Tibial artery (tissue), 4 donors: ENCODE results near the gene CALHM5.
A peak's percentile ranks its signal among the peaks of the same experiment; 100 is the strongest.

Experiments
- DNase-seq, 2 donors: peaks; one replicate each; pipeline ENCODE4 v3.0.0-alpha.2; 2019
- H3K27ac ChIP-seq, 2 donors: fragments of 200-600 bp; sonication (generic) in 1 of 2; 1 replicate in 1 of 2; 2 replicates in 1 of 2; pipeline ENCODE4 v1.5.1; 2018 to 2019; ENCODE audit warnings: mild to moderate bottlenecking in 1 of 2
- H3K27me3 ChIP-seq, 2 donors: fragments of 200-600 bp; sonication (generic) in 1 of 2; one replicate each; pipeline versions ENCODE4 v1.5.1 to v1.6.0; 2016 to 2019
- H3K36me3 ChIP-seq, 3 donors: fragments of 200-600 bp; sonication (generic) in 2 of 3; one replicate each; pipeline ENCODE4 v1.5.1; 2016 to 2019; ENCODE audit warnings: mild to moderate bottlenecking in 2 of 3
- H3K4me1 ChIP-seq, 4 donors: fragments of 200-600 bp; sonication (generic) in 2 of 4; 1 replicate in 3 of 4; 2 replicates in 1 of 4; pipeline ENCODE4 v1.5.1; 2016 to 2019
- H3K4me3 ChIP-seq, 2 donors: fragments of 200-600 bp; sonication (generic) in 1 of 2; 1 replicate in 1 of 2; 2 replicates in 1 of 2; pipeline ENCODE4 v1.5.1; 2018 to 2019; ENCODE audit warnings: mild to moderate bottlenecking in 2 of 2
- H3K9me3 ChIP-seq, 3 donors: fragments of 200-600 bp; sonication (generic) in 1 of 3; one replicate each; pipeline ENCODE4 v1.5.1; 2016 to 2019
- intact Hi-C: fragments of 100-400 bp; cut with DNase I; formaldehyde crosslinking; loops from one replicate; pipeline ENCODE4 v1.15.0; 2023; ENCODE audit warnings: low total_unique reads
- TF ChIP-seq, protein P1 (sequence below), 2 experiments: fragments of 200-600 bp in 1 of 2; fragments of 450-650 bp in 1 of 2; IDR thresholded peaks; one replicate each; pipeline ENCODE4 v1.5.1; 2017 to 2019; ENCODE audit warnings: antibody characterized with exemption in 2 of 2, mild to moderate bottlenecking in 1 of 2, moderate library complexity in 1 of 2

Gene CALHM5

DNA sequence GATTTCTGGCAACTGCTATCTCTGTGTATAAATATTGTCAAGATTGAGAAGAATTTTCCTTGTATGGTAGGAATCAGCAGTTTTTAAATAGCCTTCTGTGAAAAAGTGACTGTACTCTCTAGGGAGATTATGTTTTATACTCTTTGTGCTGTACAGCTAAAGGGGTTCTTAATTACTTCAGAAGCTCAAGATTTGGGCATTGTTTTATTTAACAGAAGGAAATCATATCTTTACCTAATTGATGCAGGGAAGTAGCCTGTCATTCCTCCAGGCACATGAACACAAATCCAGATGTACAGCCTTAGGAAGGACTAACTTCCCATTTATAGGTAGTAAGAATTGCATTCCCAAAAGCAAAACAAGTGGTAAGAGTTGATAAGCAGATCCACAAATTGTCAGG, 1.3 kb downstream of the CALHM5 start:
- peak overlapping the region; percentile 83 to 92 for H3K27ac ChIP-seq
- H3K9me3 ChIP-seq = no peaks in the 10 kb centered on the region
- TF ChIP-seq, protein P1, sequence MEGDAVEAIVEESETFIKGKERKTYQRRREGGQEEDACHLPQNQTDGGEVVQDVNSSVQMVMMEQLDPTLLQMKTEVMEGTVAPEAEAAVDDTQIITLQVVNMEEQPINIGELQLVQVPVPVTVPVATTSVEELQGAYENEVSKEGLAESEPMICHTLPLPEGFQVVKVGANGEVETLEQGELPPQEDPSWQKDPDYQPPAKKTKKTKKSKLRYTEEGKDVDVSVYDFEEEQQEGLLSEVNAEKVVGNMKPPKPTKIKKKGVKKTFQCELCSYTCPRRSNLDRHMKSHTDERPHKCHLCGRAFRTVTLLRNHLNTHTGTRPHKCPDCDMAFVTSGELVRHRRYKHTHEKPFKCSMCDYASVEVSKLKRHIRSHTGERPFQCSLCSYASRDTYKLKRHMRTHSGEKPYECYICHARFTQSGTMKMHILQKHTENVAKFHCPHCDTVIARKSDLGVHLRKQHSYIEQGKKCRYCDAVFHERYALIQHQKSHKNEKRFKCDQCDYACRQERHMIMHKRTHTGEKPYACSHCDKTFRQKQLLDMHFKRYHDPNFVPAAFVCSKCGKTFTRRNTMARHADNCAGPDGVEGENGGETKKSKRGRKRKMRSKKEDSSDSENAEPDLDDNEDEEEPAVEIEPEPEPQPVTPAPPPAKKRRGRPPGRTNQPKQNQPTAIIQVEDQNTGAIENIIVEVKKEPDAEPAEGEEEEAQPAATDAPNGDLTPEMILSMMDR (IDR thresholded peaks at IDR 0.05) = no peak
- intact Hi-C loops = loop anchor here (10.0 kb wide), 1 partner anchor 138 kb away; the partner anchor contains the start of gene DSE
- peak overlapping the region; percentile 55 to 63 for H3K4me3 ChIP-seq
- peaks cover 0 to 28% (median 6%) of the 10 kb centered on the region in 4 donors for H3K4me1 ChIP-seq
- H3K27me3 ChIP-seq = no peaks in the 10 kb centered on the region
- DNase-seq = no peak
- peaks cover 7 to 21% (median 11%) of the 10 kb centered on the region in 3 donors for H3K36me3 ChIP-seq

DNA sequence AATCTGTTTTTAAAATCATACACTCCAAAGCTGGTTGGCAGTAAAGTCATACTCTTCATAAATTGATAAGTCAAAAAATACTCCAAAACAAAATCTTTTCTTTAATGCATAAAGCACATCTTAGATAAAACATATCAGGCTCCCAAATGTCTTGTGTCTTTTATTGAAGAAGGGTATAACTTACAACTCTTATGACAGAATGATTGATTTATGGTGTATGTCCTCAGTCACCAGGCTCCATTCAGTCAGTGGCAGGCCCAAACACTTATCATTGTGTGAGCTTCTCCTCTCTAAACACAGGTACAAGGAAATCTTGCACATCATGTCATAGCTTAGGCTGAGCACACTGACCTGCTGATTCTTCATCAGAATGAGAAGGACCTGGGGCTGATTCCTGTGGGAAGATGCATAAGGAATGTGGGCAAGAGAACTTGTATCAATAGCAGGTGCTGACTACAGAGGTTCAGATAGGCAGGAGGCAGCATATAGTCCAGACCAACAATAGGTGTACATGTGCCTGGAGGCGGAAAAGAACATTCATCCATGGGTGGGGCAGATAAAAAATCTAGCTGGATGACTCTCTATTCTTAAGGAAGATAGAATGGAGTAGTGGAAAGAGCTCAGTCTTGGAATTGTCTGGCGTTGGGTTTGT, 1.9 kb downstream of the CALHM5 start:
- DNase-seq = no peak
- peak overlapping the region; percentile 55 to 63 for H3K4me3 ChIP-seq
- peak overlapping the region; percentile 83 to 92 for H3K27ac ChIP-seq
- H3K4me1 ChIP-seq = peaks cover 0 to 33% (median 6%) of the 10 kb centered on the region in 4 donors
- intact Hi-C loops = loop anchor here (10.0 kb wide), 1 partner anchor 139 kb away; the partner anchor contains the start of gene DSE
- H3K36me3 ChIP-seq = peaks cover 7 to 23% (median 11%) of the 10 kb centered on the region in 3 donors
- H3K27me3 ChIP-seq = no peaks in the 10 kb centered on the region
- H3K9me3 ChIP-seq = no peaks in the 10 kb centered on the region
- TF ChIP-seq, protein P1 (IDR thresholded peaks at IDR 0.05) = no peak

DNA sequence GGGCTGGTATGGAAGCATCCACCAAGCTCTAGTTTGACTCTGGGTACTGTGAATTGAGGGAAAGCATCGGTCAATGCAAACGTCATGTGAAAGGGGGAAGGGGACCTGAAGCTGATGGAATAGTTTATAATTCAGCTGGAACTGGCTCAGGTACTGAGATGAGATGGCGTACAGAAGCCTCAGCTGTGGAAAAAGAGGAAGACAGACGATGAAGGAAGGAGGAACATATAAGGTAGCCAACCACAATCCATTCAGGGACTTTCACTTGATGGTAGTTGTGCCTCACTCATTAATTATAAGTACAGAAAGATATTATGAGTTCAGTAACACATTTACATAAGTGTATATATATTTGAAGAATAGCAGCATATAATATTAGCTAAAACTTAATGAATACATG, 2.7 kb downstream of the CALHM5 start:
- intact Hi-C loops = loop anchor here (10.0 kb wide), 1 partner anchor 139 kb away; the partner anchor contains the start of gene DSE
- peaks cover 7 to 23% (median 11%) of the 10 kb centered on the region in 3 donors for H3K36me3 ChIP-seq

DNA sequence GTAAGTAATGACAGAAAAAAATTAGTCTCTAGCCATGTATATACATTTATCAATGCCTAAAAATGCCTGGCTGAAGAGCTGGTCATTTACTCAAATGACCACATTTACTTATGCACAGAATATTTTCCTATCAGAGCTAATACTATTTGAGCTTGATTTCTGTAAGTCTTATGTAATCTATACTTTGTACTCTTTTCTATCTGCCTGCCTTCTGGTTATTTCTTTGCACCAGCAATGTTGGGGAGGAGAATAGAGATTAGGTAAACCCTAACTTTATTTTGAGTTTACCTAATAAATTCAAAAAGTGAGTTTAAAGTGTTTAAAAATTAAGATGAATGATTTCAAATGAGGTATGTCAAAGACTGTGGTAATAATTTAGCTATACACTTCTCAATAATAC, 3.7 kb downstream of the CALHM5 start:
- Histone ChIP-seq H3K4me1 (peaks cover 0 to 33% (median 6%) of the 10 kb centered on the region in 4 donors), H3K9me3 (no peaks in the 10 kb centered on the region), H3K27ac (no peak overlapping the region), H3K36me3 (peaks cover 7 to 23% (median 11%) of the 10 kb centered on the region in 3 donors), H3K27me3 (no peaks in the 10 kb centered on the region), H3K4me3 (no peak overlapping the region)
- TF ChIP-seq, protein P1 (IDR thresholded peaks at IDR 0.05) = no peak
- intact Hi-C loops = loop anchor here (10.0 kb wide), 1 partner anchor 140 kb away; the partner anchor contains the start of gene DSE
- DNase-seq = no peak

More for the DNA sequence above, 2.7 kb downstream of the CALHM5 start:
- Histone ChIP-seq H3K4me1 (peaks cover 0 to 33% (median 6%) of the 10 kb centered on the region in 4 donors), H3K9me3 (no peaks in the 10 kb centered on the region), H3K27me3 (no peaks in the 10 kb centered on the region), H3K4me3 (peak overlapping the region; percentile 55 to 63), H3K27ac (peak overlapping the region in 1 of 2 donors; percentile 92)
- TF ChIP-seq, protein P1 (IDR thresholded peaks at IDR 0.05) = no peak
- DNase-seq = no peak

DNA sequence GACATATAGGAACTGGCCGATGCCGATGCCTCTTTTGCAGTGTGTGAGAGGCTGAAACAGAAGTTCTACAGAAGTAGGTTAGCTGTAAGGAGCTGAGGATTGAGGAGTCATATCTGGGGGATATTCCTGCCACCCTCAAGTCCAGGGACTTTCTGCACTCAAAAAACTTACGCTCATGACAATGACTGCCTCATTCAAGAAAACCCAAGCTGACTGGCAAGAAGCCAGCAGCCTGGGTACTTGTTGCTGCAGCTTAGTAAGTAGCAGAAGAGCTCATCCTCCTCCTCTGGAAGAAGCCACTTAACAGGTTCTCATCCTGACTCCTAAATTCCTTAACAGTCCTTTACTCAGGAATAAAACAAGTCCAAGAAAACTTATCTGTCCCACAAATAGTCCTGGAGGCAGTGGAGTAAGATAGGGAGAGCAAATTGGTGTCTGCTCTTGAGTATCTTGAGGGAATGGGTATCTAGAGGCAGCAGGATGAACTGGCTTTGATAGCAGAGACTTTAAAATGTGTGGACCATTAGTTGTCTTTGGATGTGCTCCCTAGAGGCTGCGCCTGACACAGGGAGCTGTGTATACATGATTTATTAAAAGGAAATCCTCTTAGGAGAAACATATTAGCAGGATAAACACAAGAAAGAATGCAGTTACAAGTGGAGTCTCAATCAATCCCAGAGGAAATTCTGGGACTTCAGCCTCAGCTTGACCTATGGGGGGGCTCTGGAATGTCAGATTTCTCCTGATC, 7.4 kb downstream of the CALHM5 start:
- H3K4me1 ChIP-seq = peaks cover 0 to 23% (median 2%) of the 10 kb centered on the region in 4 donors
- no peak overlapping the region for H3K4me3 ChIP-seq
- H3K27ac ChIP-seq = no peak overlapping the region
- no peak for DNase-seq
- peaks cover 7 to 23% (median 11%) of the 10 kb centered on the region in 3 donors for H3K36me3 ChIP-seq
- TF ChIP-seq, protein P1 (IDR thresholded peaks at IDR 0.05) = no peak
- H3K9me3 ChIP-seq = no peaks in the 10 kb centered on the region
- H3K27me3 ChIP-seq = no peaks in the 10 kb centered on the region
- intact Hi-C loops = loop anchor here (10.0 kb wide), 1 partner anchor 144 kb away; the partner anchor contains the start of gene DSE
